IMR-90 (cell line): Measurements from ENCODE around the gene EIF3I. TPM values are rescaled to one million over a fixed set of nuclear protein-coding genes. Genes with fewer than 3 reads are reported as not detected.

Experiments
- ATAC-seq: fragments of 200-7000 bp; cut with Tn5 transposase; 2 replicates; pipeline ENCODE4 v1.9.1; 2020; ENCODE audit warnings: low read depth, mild to moderate bottlenecking, moderate library complexity
- BruUV-seq: library from RNA; stranded (reverse); fragments of 400-500 nt; replicated peaks from 2 replicates; lab custom pipeline; 2021; lab: Mats Ljungman, UMichigan
- CTCF ChIA-PET: fragments of 300-600 bp; formaldehyde crosslinking; extraction: SDS; loops from one replicate; lab custom pipeline; 2021; ENCODE audit warnings: antibody characterized with exemption; lab: Yijun Ruan, JAX
- POLR2A ChIA-PET: fragments of 300-600 bp; sonication (Branson Sonifier 250); formaldehyde crosslinking; loops from one replicate; lab custom pipeline; 2022; ENCODE audit warnings: antibody characterized with exemption; ENCODE audit not compliant: unreplicated experiment; lab: Charles Lee
- DNase-seq: peaks from one replicate; pipeline ENCODE4 v3.0.0; 2013
- H2AFZ ChIP-seq: replicated peaks from 2 replicates; pipeline ENCODE3; 2013; ENCODE audit warnings: low read length, mild to moderate bottlenecking; ENCODE audit not compliant: poor library complexity
- H2AK5ac ChIP-seq: 2 replicates; pipeline ENCODE4 v1.6.1; 2013; ENCODE audit warnings: low read depth, low read length, inconsistent platforms
- H2AK9ac ChIP-seq: replicated peaks from 2 replicates; pipeline ENCODE3; 2013; ENCODE audit warnings: mild to moderate bottlenecking, low read depth, low read length, moderate library complexity; ENCODE audit not compliant: poor library complexity
- H2BK120ac ChIP-seq: 2 replicates; pipeline ENCODE4 v1.6.1; 2013; ENCODE audit warnings: low read depth, low read length, inconsistent platforms
- H2BK15ac ChIP-seq: 3 replicates; pipeline ENCODE4 v1.6.1; 2013; ENCODE audit warnings: low read depth, low read length, inconsistent platforms
- H2BK20ac ChIP-seq: 2 replicates; pipeline ENCODE4 v1.6.1; 2013; ENCODE audit warnings: low read depth, mild to moderate bottlenecking, inconsistent platforms, low read length, moderate library complexity
- H2BK5ac ChIP-seq: 2 replicates; pipeline ENCODE4 v1.6.1; 2013; ENCODE audit warnings: mild to moderate bottlenecking, low read depth, low read length, inconsistent platforms; ENCODE audit not compliant: poor library complexity, severe bottlenecking
- H3K14ac ChIP-seq: replicated peaks from 2 replicates; pipeline ENCODE4 v1.6.1; 2013; ENCODE audit warnings: low read depth, low read length, inconsistent platforms
- H3K18ac ChIP-seq: 2 replicates; pipeline ENCODE4 v1.6.1; 2013; ENCODE audit warnings: low read depth, low read length, control low read depth
- H3K23ac ChIP-seq: 2 replicates; pipeline ENCODE4 v1.6.1; 2013; ENCODE audit warnings: low read depth, low read length, inconsistent platforms
- H3K27ac ChIP-seq: 2 replicates; pipeline ENCODE4 v1.5.1; 2013; ENCODE audit warnings: mild to moderate bottlenecking, control low read depth, low read length; ENCODE audit not compliant: insufficient read depth
- H3K27me3 ChIP-seq: 2 replicates; pipeline ENCODE4 v1.6.1; 2013; ENCODE audit warnings: low read length; ENCODE audit not compliant: control insufficient read depth, insufficient read depth
- H3K36me3 ChIP-seq: 2 replicates; pipeline ENCODE4 v1.6.1; 2013; ENCODE audit warnings: low read length, mixed read lengths; ENCODE audit not compliant: control insufficient read depth, insufficient read depth
- H3K4ac ChIP-seq: 2 replicates; pipeline ENCODE4 v1.6.1; 2013; ENCODE audit warnings: low read depth, low read length, inconsistent platforms
- H3K4me1 ChIP-seq: 2 replicates; pipeline ENCODE4 v1.6.1; 2013; ENCODE audit warnings: low read length, mixed read lengths; ENCODE audit not compliant: control insufficient read depth, insufficient read depth
- H3K4me2 ChIP-seq: 2 replicates; pipeline ENCODE4 v1.6.1; 2013; ENCODE audit warnings: low read depth, mild to moderate bottlenecking, control low read depth, low read length, moderate library complexity
- H3K4me3 ChIP-seq: 2 replicates; pipeline ENCODE4 v1.5.1; 2013; ENCODE audit warnings: low read depth, mild to moderate bottlenecking, control low read depth, low read length, moderate library complexity; ENCODE audit not compliant: insufficient read depth
- H3K56ac ChIP-seq: 2 replicates; pipeline ENCODE4 v1.6.1; 2013; ENCODE audit warnings: low read length, inconsistent platforms; ENCODE audit not compliant: insufficient read depth; ENCODE audit errors: extremely low read depth
- H3K79me1 ChIP-seq, 2 experiments: 2 replicates each; pipeline ENCODE4 v1.6.1; 2013; ENCODE audit warnings: low read length in 2 of 2, inconsistent platforms in 1 of 2, low read depth in 1 of 2
- H3K9ac ChIP-seq: 2 replicates; pipeline ENCODE4 v1.6.1; 2013; ENCODE audit warnings: low read depth, low read length, control low read depth
- H3K9me1 ChIP-seq: 2 replicates; pipeline ENCODE4 v1.6.1; 2013; ENCODE audit warnings: low read length, inconsistent platforms; ENCODE audit not compliant: insufficient read depth
- H3K9me3 ChIP-seq: 2 replicates; pipeline ENCODE4 v1.6.1; 2013; ENCODE audit warnings: low read length; ENCODE audit not compliant: control insufficient read depth, insufficient read depth
- H4K20me1 ChIP-seq: 2 replicates; pipeline ENCODE4 v1.6.1; 2013; ENCODE audit warnings: low read length, inconsistent platforms; ENCODE audit not compliant: insufficient read depth
- H4K5ac ChIP-seq: 2 replicates; pipeline ENCODE4 v1.6.1; 2013; ENCODE audit warnings: mild to moderate bottlenecking, low read depth, low read length, control low read depth
- H4K8ac ChIP-seq, 2 experiments: 2 replicates each; pipeline ENCODE4 v1.6.1; 2013; ENCODE audit warnings: low read depth in 2 of 2, low read length in 2 of 2, control low read depth in 1 of 2, inconsistent platforms in 1 of 2
- H4K91ac ChIP-seq: 2 replicates; pipeline ENCODE4 v1.6.1; 2013; ENCODE audit warnings: low read depth, low read length, inconsistent platforms; ENCODE audit not compliant: insufficient read depth
- BHLHE40 ChIP-seq: fragments of 150-350 bp; IDR thresholded peaks from 2 replicates; pipeline ENCODE4 v1.6.1; 2016; ENCODE audit warnings: mild to moderate bottlenecking, low read depth, low read length
- CHD1 ChIP-seq: IDR thresholded peaks from 2 replicates; pipeline ENCODE4 v1.6.1; 2012; ENCODE audit warnings: low read depth, low read length, improper control_type of control experiment
- CTCF ChIP-seq: conservative IDR thresholded peaks from 2 replicates; pipeline ENCODE4 v1.5.1; 2012; ENCODE audit warnings: mild to moderate bottlenecking, low read depth, low read length, improper control_type of control experiment
- ELK1 ChIP-seq: fragments of 150-350 bp; IDR thresholded peaks from 2 replicates; pipeline ENCODE4 v1.6.1; 2016; ENCODE audit warnings: low read depth, mild to moderate bottlenecking, low read length, moderate library complexity, borderline replicate concordance
- FOS ChIP-seq: fragments of 150-350 bp; IDR thresholded peaks from 2 replicates; pipeline ENCODE4 v1.6.1; 2016; ENCODE audit warnings: low read depth, low read length
- MAFK ChIP-seq: IDR thresholded peaks from 2 replicates; pipeline ENCODE4 v1.6.1; 2012; ENCODE audit warnings: low read depth, low read length, improper control_type of control experiment
- MAZ ChIP-seq: IDR thresholded peaks from 2 replicates; pipeline ENCODE4 v1.6.1; 2012; ENCODE audit warnings: low read depth, mild to moderate bottlenecking, low read length, improper control_type of control experiment, moderate library complexity, borderline replicate concordance
- MXI1 ChIP-seq: IDR thresholded peaks from 2 replicates; pipeline ENCODE4 v1.6.1; 2012; ENCODE audit warnings: low read depth, mild to moderate bottlenecking, low read length, moderate library complexity, borderline replicate concordance
- POLR2A ChIP-seq: IDR thresholded peaks from 2 replicates; pipeline ENCODE4 v1.6.1; 2012; ENCODE audit warnings: mild to moderate bottlenecking, low read depth, low read length
- RAD21 ChIP-seq: IDR thresholded peaks from 2 replicates; pipeline ENCODE4 v1.6.1; 2012; ENCODE audit warnings: low read length, improper control_type of control experiment
- RCOR1 ChIP-seq: IDR thresholded peaks from 2 replicates; pipeline ENCODE4 v1.6.1; 2012; ENCODE audit warnings: mild to moderate bottlenecking, low read length, improper control_type of control experiment; ENCODE audit not compliant: insufficient replicate concordance
- RFX5 ChIP-seq: IDR thresholded peaks from 2 replicates; pipeline ENCODE4 v1.8.0; 2012; ENCODE audit warnings: low read depth, mild to moderate bottlenecking, low read length, moderate library complexity
- SMC3 ChIP-seq: fragments of 150-350 bp; IDR thresholded peaks from 2 replicates; pipeline ENCODE4 v1.6.1; 2016; ENCODE audit warnings: low read depth, mild to moderate bottlenecking, antibody characterized with exemption, low read length, moderate library complexity
- USF2 ChIP-seq: fragments of 150-350 bp; IDR thresholded peaks from 2 replicates; pipeline ENCODE4 v1.6.1; 2017; ENCODE audit warnings: mild to moderate bottlenecking, antibody characterized with exemption, low read length, low read depth
- dilution Hi-C: fragments of 300-500 bp; cut with HindIII; formaldehyde crosslinking; loops from one replicate; pipeline ENCODE4 v1.14.3; 2018; ENCODE audit warnings: low sequenced_read_pairs; ENCODE audit not compliant: unreplicated experiment
- in situ Hi-C: fragments of 300-500 bp; cut with MboI; formaldehyde crosslinking; loops from 3 replicates; pipeline ENCODE4 v1.14.3; 2019; ENCODE audit warnings: low sequenced_read_pairs, inconsistent platforms, mixed read lengths
- intact Hi-C: fragments of 100-400 bp; cut with micrococcal nuclease; formaldehyde crosslinking; loops from 2 replicates; pipeline ENCODE4 v1.10.0; 2022
- polyA plus RNA-seq, 3 experiments: library from polyadenylated mRNA; depleted of rRNA; stranded (reverse); fragments of >200 nt; gene quantifications; 2 replicates each; pipeline ENCODE4 v1.2.3, GENCODE V29; 2012; ENCODE audit warnings: low replicate concordance in 1 of 3
- total RNA-seq: library from RNA; depleted of rRNA; stranded (reverse); fragments of >200 nt; gene quantifications from 2 replicates; pipeline ENCODE4 v1.2.3, GENCODE V29; 2012

Gene EIF3I
- total and polyA plus RNA-seq, 2 of the 4 experiments (the other 2 are of a cell fraction): 469 to 716 TPM

GRCh38 chr1:32184650-32185049 is 37.6 kb upstream of the EIF3I start:
- no peak overlapping the region for H3K9ac ChIP-seq
- ChIA-PET CTCF (no interaction called here), POLR2A (no interaction called here)
- no peak overlapping the region for H3K56ac ChIP-seq
- no peak overlapping the region for H2AK9ac ChIP-seq
- no peak overlapping the region for H3K4me3 ChIP-seq
- peaks cover 10% of the 10 kb centered on the region; the same call in 1 of the 2 replicates for H3K9me1 ChIP-seq
- DNase-seq: no peak
- H4K5ac ChIP-seq: no peak overlapping the region
- TF ChIP-seq MXI1 (no peak), MAFK (no peak), RCOR1 (no peak), RFX5 (no peak), SMC3 (no peak), CTCF (no peak), CHD1 (no peak), FOS (no peak), MAZ (no peak), POLR2A (no peak), USF2 (no peak), RAD21 (no peak), BHLHE40 (no peak), ELK1 (no peak)
- no peak overlapping the region for H3K18ac ChIP-seq
- peaks cover 28 to 74% of the 10 kb centered on the region in 2 experiments for H3K79me1 ChIP-seq
- H3K9me3 ChIP-seq: no peaks in the 10 kb centered on the region
- intact Hi-C loops (no loop called here), in situ Hi-C loops (no loop called here), dilution Hi-C loops (no loop called here)
- no peak overlapping the region for H3K23ac ChIP-seq
- no peak overlapping the region for H3K4ac ChIP-seq
- no peak overlapping the region for H2BK15ac ChIP-seq
- H2AK5ac ChIP-seq: no peak overlapping the region
- no peak overlapping the region for H2BK120ac ChIP-seq
- no peak overlapping the region for H2BK5ac ChIP-seq
- no peak overlapping the region for H3K14ac ChIP-seq
- no peaks in the 10 kb centered on the region for H3K27me3 ChIP-seq
- H2BK20ac ChIP-seq: no peak overlapping the region
- ATAC-seq: no peak
- peak overlapping the region; percentile 62; the same call in 1 of the 2 replicates for H3K4me2 ChIP-seq
- no peak overlapping the region for H4K91ac ChIP-seq
- no peak overlapping the region for H3K27ac ChIP-seq
- H4K8ac ChIP-seq: no peak overlapping the region
- H4K20me1 ChIP-seq: peaks cover 47% of the 10 kb centered on the region
- no peak overlapping the region for H2AFZ ChIP-seq
- H3K4me1 ChIP-seq: peaks cover 21% of the 10 kb centered on the region
- H3K36me3 ChIP-seq: peaks cover 60% of the 10 kb centered on the region
- no TSS peak for BruUV-seq
